SK-N-SH (cell line): ENCODE measurements around the gene WDR33.

Experiments
- CTCF ChIP-seq: fragments of 200-600 bp; sonication (generic); IDR thresholded peaks from 2 replicates; pipeline ENCODE4 v1.6.1; 2017; ENCODE audit warnings: antibody characterized with exemption, mild to moderate bottlenecking, moderate library complexity
- POLR2AphosphoS5 ChIP-seq: IDR thresholded peaks from 2 replicates; pipeline ENCODE4 v1.6.1; 2012; ENCODE audit warnings: low read depth, low read length
- RAD21 ChIP-seq: IDR thresholded peaks from 2 replicates; pipeline ENCODE4 v1.6.1; 2012; ENCODE audit warnings: mild to moderate bottlenecking, low read length
- YY1 ChIP-seq: IDR thresholded peaks from 2 replicates; pipeline ENCODE4 v1.4.0; 2012; ENCODE audit warnings: low read depth, mild to moderate bottlenecking

GRCh38 chr2:127844973-127845372, 34.0 kb upstream of the WDR33 start:
- TF ChIP-seq RAD21 (no peak), YY1 (no peak), CTCF (no peak), POLR2AphosphoS5 (no peak; the same call in 1 of the 2 replicates)
